Kidney glomerular epithelial cell (primary cell): ENCODE measurements around the gene DIPK1B.

ENCODE experiments used
- DNase-seq: peaks from one replicate; lab custom pipeline; 2025; lab: John Stamatoyannopoulos, UW

DIPK1B gene

GRCh38 chr9:136673088-136673974, 39.0 kb upstream of the DIPK1B start:
- no peak for DNase-seq

DNA sequence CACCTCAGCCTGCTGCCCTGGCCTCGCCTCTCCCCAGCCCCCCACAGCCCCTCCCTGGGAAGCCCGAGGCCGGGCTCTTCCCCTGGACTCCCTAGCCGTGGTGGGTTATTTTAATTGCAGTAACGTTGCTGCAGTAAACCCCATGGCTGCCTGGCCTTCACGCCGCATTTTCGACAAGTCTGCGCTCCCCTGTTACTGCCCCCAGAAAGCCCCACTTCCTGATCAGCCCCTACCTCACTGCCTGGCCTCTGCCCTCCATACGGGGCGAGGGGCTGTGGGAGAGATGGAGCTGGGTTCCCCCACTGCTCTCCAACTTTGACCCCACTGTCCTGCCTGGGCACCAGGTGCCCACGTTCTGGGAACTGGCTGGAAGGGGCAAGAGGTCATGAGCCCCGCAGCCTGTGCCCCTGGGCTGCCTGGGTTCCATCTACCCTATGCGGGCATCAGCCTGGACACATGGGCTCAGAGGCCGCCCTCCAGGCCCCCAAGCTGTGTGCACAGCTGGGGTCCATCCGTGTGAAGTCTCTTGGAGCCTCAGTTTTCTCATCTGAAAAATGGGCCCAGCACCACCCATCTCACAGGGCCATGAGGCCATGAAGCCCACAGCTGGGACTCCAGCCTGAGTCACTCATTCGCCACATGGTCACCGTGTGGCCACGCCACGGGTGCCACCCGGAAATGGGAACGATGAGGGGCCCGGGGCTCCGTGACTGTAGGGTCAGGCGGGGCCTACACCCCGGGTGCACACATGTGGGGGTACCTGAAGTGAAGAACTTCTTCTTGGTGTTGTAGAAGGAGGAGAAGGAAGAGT, 38.2 kb upstream of the DIPK1B start:
- DNase-seq, result no peak

GRCh38 chr9:136674786-136675349, 37.5 kb upstream of the DIPK1B start:
- DNase-seq, result no peak

DNA sequence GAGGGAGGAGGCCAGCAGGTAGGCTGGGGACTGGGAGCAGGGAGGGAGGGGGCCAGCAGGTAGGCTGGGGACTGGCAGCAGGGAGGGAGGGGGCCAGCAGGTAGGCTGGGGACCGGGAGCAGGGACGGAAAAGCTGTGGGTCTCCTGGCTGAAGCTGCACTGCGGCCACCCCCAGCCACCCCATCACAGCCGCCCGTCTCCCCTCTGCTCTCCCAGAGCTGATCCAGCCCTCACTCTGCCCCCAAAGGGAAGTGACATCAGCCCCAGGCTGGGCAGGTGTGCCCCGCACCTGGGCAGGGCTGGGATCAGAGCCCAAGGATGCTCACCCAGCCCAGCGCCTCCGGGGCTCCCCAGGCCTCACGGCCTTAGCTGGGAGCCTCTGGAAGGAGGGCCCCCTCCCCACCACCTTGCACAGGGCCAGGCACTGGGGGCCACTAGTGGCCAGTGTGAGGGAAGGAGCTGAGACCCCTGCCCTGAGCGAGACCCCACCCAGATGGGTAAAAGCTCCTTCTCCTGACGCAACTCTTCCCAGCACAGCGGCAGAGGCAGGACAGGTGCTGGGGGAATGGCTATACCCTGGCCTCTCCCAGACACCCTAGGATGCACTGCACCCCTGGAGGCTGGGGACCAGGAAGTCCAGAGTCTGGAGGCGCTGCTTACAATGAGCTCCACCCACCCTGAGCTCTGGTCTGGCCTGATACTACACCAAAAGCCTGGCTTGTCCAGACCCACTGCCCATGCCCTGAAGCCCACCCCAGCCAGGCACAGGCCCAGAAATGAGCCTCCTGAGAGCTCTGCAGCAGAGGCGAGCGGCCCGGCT, 36.7 kb upstream of the DIPK1B start:
- no peak for DNase-seq

GRCh38 chr9:136676297-136676794, 36.0 kb upstream of the DIPK1B start:
- DNase-seq, result no peak

DNA sequence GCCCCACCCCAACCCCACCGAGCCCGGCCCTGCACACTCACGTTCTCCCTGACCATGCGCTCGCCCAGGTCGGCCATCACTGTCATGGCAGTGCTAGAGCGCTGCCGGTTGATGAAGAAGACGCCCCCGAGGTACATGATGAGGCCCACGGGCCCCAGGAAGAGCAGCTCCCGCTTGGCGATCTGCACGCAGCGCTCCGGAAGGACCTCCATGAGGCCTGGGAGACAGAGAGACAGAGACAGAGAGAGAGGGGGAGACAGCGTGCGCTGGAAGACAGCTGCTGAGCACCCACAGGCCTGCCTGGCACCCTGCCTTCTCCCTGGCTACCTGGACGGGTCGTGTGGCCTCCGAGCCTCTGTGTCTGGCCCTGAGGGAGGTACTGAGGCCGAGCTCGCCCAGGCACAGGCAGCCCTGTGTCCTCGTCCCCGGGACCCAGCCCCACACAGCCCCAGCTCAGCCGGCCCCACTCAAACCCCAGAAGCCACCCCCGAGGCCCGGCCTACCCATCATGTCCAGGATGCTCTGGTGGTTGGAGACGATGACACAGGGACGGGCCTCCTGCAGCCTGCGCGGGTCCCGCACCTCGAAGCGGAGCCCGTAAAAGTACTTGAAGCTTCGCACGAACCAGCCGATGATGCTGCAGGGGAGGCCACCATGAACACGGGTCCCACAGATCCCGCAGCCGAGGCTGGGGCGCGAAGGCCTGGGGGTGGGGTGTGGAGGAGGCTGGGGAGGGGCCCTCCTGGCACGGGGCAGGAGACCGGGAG, 35.3 kb upstream of the DIPK1B start:
- no peak for DNase-seq

DNA sequence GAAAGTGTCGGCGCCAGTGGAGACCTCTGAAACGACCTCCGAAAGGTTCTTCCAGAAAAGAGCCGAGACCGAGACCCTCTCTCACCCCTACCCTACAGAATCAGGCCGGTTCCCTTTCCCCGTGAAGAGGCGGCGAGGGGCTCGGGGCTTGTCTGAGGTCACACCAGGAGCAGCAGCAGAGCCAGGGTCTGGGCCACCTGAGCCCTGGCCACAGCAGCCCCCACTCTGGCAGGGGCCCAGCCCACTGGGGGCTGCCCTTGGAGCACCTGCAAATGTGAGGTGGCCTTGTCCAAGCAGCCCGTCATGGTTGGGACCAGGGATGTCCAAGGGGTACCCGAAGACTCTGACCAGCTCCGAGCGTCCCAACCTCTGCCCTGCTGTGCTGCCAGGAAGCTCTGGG, 34.3 kb upstream of the DIPK1B start:
- no peak for DNase-seq

GRCh38 chr9:136678624-136679023, 33.7 kb upstream of the DIPK1B start:
- DNase-seq, result no peak

DNA sequence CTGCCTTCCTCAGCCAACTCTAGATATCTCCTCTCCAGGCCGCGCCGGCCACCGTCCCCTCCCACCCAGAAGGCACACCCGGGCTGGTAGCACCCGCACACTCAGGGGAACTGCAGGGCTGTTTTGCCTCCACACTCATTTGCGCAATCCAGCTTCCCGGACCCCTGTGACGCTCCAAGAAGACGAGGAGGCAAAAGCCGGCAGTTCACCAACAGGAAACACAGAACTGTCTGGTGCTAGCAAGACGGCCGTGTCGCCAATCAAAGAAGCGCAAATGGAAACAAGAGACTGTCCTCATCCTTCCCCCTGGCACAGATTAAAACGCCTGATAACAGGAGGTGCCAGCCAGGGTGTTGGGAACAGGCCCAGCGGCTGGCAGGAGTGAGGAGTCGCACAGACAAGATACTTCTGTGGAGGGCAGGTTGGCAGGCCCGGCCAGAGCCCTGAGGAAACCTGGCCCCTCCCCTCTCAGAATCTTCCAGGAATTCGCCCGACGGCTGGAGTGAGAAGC, 32.9 kb upstream of the DIPK1B start:
- DNase-seq, result no peak

DNA sequence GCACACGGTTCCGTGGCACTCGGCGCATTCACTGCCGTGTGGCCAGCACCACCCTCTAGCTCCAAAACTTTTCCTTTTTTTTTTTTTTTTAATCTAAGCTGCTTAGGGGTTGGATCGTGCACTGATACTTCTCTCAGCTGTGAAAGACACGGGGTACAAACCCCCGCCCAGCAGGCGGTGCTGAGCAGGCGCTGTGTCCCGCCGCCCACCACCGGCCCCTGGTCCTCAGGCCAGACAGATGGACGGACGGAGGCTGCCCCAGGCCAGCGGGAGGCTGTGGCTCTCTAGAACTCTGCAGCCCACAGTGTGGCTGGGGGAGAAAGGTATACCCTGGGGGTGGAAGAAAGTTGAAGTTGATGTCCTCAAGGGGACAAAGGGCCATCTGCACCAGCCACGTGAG, 31.3 kb upstream of the DIPK1B start:
- no peak for DNase-seq

DNA sequence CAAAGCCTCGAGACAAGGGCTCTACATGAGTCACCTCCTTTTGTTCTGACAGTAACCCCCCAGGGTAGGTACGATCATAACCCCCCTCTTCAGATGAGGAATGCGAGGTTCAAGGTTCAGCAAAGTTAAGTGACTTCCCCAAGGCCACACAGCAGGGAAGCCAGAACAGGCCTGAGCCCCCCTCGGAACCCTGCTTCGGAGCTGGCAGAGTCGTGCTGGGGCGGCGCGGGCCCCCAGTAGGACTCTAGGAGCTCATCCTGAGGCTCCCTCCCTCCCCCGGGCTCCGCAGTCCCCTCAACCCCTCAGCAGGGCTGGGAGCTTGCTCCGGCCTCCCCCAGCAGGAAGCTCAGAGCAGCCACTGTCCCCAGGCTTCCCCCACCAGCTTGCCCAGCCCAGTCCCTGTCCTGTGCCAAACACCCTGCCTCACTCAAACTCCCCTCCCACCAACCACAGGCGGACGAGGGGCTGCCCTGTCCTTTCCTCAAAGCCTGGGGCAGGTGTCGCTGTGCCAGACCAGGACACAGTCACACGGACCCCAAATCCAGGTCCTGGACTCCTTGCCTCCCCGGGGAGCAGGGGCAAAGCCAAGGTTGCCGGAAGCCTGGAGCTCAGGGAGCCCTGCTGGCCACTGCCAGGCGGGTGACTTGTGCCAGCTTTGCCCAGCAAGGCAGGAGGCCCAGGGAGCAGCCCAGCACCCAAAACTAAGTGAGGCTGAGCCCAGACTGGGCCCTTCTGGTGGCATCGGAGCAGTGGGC, 30.2 kb upstream of the DIPK1B start:
- DNase-seq, result no peak

DNA sequence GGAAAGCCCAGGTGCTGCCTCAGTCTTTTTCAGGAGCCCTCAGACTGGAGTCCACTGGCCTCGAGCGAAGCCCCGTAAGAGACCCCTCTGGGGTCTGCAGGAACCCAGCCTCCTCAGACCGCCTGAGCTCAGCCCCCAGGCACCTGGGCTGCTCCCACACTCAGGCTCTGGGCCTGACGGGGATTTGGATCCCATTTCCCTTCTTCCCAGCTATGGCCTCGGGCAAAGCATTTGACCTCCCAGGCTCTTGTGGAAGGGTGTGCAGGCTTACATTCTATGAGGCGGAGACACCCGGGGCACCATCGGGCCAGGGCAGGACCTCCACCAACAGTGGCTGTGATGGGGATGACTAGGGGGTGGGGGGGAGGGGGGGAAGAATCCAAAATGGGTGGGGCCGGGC, 29.7 kb upstream of the DIPK1B start:
- DNase-seq, result no peak

DNA sequence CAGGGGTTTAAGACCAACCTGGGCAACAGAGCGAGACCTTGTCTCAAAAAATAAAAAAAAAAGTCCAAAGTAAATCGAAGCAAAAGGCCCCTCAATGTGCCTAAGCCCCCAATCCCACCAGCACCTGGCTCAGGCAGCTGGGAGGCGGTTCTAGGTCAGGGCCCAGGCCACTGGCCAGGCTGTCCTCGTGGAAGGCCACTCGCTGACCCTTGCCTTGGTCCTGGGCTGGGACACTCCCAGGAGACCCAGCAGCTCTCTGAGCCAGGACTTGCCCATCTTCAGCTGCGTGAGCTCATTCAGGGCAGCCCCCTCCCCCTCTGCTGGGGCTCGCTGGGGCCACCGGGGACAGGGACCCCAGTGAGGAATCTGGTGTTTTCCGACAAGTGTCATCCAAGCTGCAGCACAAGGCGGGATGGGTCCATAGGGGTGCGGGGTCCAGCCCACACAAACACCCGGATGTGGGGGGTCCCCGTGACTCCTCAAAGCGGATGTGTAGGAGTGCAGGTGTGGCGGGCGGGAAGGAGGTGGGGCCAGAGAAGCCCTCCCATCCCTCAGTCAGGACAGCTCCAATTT, 29.1 kb upstream of the DIPK1B start:
- no peak for DNase-seq

DNA sequence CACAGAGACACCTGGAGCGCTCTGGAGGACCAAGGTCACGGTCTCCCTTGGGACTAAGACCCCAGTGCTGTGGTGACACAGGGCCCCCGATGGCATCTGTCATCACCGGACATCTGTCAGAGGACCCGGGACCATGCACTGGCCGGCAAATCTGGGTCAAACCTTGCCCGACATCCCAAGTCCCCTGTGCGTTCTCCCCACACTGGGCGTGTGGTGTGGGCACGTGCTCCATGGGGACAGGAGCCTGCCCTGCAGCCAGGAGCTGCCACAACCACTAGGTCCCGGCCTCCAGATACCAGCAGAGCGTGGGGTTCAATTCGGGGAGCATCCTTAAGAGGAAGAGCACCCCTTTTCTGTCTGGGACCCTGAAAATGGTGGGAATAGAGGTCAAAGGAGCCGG, 28.6 kb upstream of the DIPK1B start:
- DNase-seq, result no peak

GRCh38 chr9:136684339-136684738, 28.0 kb upstream of the DIPK1B start:
- DNase-seq, result no peak

DNA sequence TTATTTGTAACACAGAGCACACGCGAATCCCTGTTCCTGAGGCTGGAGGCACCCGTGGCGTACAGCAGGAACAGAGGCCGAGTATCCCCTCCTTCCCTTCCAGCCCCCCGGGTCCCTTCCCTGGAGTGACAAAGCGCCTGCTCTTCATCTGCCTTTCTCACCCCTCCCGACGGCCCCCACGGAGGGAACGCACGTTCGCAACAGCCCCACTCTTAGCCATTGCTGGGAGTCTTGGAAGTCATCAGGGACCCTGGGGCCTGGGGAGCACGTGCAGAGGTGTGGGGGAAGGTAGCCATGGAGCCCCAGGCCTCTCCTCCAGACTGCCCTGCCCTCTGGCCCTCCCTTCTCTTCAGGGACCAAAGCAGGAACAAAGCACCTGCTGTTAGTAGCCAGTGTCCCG, 27.6 kb upstream of the DIPK1B start:
- no peak for DNase-seq

- DNase-seq, result no peak
These were observed 27.2 kb upstream of the DIPK1B start for GRCh38 chr9:136685216-136685615.

DNA sequence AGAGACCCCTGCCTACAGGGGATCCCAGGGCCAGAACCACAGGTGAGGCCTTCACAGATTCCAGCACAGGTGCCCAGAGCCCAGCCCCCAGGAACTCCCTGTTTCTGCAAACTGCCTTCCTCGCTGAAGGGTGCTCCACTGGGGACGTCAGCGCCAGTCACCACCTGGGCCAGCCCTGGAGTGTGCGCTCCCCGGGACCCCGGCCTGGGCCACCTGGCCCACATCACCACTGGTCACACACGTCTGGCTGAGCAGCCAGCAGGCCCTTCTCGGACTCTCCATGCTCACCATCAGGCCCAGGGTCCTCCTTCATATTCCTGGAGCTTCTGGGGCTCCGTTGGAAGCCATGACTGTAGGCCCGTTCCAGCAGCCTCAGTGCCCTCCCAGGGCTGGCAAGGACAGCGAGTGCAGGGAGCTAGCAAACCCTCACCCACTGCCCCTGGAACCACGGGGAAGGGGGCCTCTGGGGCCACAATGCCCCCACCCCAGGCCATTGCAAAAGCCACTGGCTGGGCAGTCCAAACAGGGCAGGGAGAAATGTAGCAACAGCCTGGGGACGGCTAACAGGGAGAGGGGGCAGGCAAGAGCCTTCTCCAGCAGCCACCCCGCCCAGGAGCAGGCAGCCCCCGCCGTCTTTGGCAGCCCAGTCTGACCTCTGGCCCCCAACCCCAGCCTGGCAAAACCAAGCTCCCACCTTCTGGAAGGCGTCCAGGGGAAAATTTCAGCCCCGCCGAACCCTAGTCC, 26.4 kb upstream of the DIPK1B start:
- DNase-seq, result no peak

DNA sequence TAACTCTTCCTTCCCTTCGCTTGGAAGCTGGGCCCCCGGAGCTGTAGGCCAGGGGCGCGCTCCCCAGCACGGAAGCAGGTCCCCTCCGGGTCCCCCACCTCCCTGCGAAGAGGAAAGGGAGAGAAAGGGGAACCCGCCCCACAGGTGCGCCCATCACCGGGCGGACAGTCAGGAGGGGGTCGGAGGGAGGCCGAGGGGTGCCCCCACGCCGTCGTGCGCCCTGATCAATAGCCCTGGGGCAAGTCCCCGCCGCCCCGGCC, 25.9 kb upstream of the DIPK1B start:
- no peak for DNase-seq
